Measurements from ENCODE around the gene NXPE4. TPM values are rescaled to one million over a fixed set of nuclear protein-coding genes. Genes with fewer than 3 reads are reported as not detected.

NXPE4 gene
- total RNA-seq (2022; extraction: Qiagen RNA extraction): not detected in 5 replicates

GRCh38 chr11:114595571-114595970, at the start of gene NXPE4:
Gene NXPE4, minus strand, starts transcription at chr11:114595786. Its CDS starts 1,027 bp downstream, at chr11:114594759.

DNA sequence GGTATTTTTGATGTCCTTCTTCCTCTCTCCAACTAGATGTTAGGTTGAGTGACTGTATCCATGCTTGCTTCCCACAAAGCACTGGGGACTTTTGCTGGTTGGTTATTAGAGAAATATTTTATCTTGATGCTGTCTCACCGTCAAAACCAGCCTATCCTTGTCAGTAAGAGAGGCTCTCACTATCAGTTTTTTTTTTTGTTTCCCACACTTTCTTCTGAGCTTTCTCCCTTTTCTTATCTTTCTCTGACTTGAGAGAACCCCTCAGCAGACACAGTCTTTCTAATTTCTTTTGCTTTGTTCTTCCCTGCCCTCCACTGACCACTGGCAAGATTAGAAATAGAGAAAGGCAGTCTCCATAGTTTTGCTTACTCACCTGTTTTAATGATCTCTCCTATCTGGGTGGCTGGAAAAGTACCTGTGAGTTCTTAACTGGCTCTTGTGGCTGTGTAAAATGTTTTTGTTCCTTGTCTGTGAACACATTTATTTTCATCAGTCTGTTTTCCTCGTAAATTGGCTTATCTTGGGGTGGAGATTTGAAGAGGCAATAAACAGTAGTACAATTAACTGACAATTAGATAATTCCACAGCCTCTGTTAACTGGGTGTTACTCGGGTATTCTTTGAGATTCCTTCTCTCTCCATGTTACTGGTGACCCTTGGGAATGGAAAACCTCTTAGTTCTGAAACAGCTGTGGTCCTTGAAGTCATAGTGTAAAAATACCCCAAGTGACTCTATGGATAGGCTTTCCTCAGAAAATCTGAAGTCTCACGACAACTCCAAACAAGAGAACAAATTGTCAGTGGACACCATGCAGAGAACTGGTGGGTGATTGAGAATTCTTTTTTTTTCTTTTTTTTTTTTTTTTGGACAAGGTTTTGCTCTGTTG, 35.9 kb downstream of the NXPE4 start, which contains the start of gene NXPE1:
Gene NXPE1 (minus strand): TSS at position 457 of the 886 bp plus-strand sequence. CDS start 8,680 bp downstream, outside the sequence.

Other genes with a start within 250 kb of the NXPE4 start
- gene C11orf71, start 195.3 kb downstream of the NXPE4 start, total RNA-seq (2022; extraction: Qiagen RNA extraction): 3.2 to 5.1 TPM (median 3.4 TPM) in 5 replicates
- 20.9 to 33.6 TPM (median 28.4 TPM) in 5 replicates for gene RBM7, start 195.1 kb downstream of the NXPE4 start, total RNA-seq (2022; extraction: Qiagen RNA extraction)
- 102 to 111 TPM (median 106 TPM) in 5 replicates for gene REXO2, start 156.3 kb downstream of the NXPE4 start, total RNA-seq (2022; extraction: Qiagen RNA extraction)
- not detected in 5 replicates for gene NXPE1, start 35.9 kb downstream of the NXPE4 start, total RNA-seq (2022; extraction: Qiagen RNA extraction)
- not detected in 5 replicates for gene NXPE2, start 82.7 kb upstream of the NXPE4 start, total RNA-seq (2022; extraction: Qiagen RNA extraction)